ENCODE data around the gene CCT2. TPM values are rescaled to one million over a fixed set of nuclear protein-coding genes. Genes with fewer than 3 reads are reported as not detected.
"Not testable (repeated sequence)": the region's sequence is repeated elsewhere in the genome, so short reads cannot be mapped to it uniquely, and the experiment has no call there.

The CCT2 gene
- polyA plus RNA-seq, 1 donor: 164 TPM

- no peak for DNase-seq
- Histone ChIP-seq H3K4me1 (ENCODE audit: control insufficient read depth, insufficient read depth, low read length) (no peaks in the 10 kb centered on the region), H3K27me3 (ENCODE audit: control insufficient read depth, insufficient read depth, low read length) (no peaks in the 10 kb centered on the region), H3K9me3 (ENCODE audit: control insufficient read depth, low read depth, low read length) (no peaks in the 10 kb centered on the region), H3K27ac (ENCODE audit: low read length) (no peak overlapping the region), H3K36me3 (ENCODE audit: control insufficient read depth, insufficient read depth, low read length) (peaks cover 8% of the 10 kb centered on the region), H3K4me3 (ENCODE audit: low read length) (no peak overlapping the region)
- WGBS (ENCODE audit: insufficient coverage, low lambda C conversion rate): 100% methylated on average over 1 of the region's 1 CpG
Observed at GRCh38 chr12:69580074-69580473, 5.2 kb upstream of the CCT2 start.

DNA sequence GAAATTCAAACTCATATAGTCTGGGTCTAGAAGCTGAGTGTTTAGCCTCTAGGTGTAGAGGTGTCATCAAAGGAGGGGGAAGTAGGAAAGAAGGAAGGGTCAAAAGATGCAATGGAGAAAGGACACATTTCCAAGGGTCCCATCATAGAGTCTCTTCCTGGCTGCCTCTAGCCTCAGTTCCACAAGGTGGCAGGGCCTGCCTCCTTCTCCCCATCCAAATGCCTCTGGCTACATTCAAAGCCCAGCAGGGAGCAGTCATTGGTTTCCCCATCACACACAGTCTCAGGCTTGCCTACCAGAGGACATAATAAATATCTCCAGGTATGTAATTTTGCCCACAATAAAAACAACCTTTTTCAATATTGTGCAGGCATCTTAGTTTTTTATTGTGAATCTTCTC lies 2.1 kb upstream of the CCT2 start:
- H3K9me3 ChIP-seq (ENCODE audit: control insufficient read depth, low read depth, low read length): no peaks in the 10 kb centered on the region
- H3K4me1 ChIP-seq (ENCODE audit: control insufficient read depth, insufficient read depth, low read length): no peaks in the 10 kb centered on the region
- peaks cover 15% of the 10 kb centered on the region for H3K36me3 ChIP-seq (ENCODE audit: control insufficient read depth, insufficient read depth, low read length)
- no peak for DNase-seq
- H3K27ac ChIP-seq (ENCODE audit: low read length): no peak overlapping the region
- no peak overlapping the region for H3K4me3 ChIP-seq (ENCODE audit: low read length)
- H3K27me3 ChIP-seq (ENCODE audit: control insufficient read depth, insufficient read depth, low read length): no peaks in the 10 kb centered on the region

- 67% methylated on average over 2 of the region's 4 CpGs for WGBS (ENCODE audit: insufficient coverage, low lambda C conversion rate)
- no peaks in the 10 kb centered on the region for H3K9me3 ChIP-seq (ENCODE audit: control insufficient read depth, low read depth, low read length)
- H3K27me3 ChIP-seq (ENCODE audit: control insufficient read depth, insufficient read depth, low read length): no peaks in the 10 kb centered on the region
- H3K36me3 ChIP-seq (ENCODE audit: control insufficient read depth, insufficient read depth, low read length): peaks cover 57% of the 10 kb centered on the region
- no peak overlapping the region for H3K4me3 ChIP-seq (ENCODE audit: low read length)
- H3K4me1 ChIP-seq (ENCODE audit: control insufficient read depth, insufficient read depth, low read length): no peaks in the 10 kb centered on the region
- peak in 1 of 2 donors; percentile 8 for DNase-seq
- H3K27ac ChIP-seq (ENCODE audit: low read length): no peak overlapping the region
Observed at GRCh38 chr12:69588527-69588926, 3.3 kb downstream of the CCT2 start.

DNA sequence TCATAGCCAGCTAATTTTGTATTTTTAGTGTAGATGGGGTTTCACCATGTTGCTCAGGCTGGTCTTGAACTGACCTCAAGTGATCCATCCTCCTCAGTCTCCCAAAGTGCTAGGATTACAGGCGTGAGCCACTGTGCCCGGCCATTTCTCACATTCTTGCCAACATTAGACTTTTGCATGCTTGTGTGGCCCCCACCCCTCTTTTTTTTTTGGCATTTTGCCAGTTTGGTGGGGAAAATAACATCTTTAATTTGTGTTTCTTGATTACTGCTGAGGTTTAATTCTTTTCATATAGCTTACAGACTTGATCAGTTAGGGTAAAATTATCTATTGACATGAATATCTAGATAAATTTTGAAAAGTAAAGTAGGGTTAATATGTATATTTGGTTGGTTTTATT lies 3.8 kb downstream of the CCT2 start:
- Histone ChIP-seq H3K9me3 (ENCODE audit: control insufficient read depth, low read depth, low read length) (no peaks in the 10 kb centered on the region), H3K27me3 (ENCODE audit: control insufficient read depth, insufficient read depth, low read length) (no peaks in the 10 kb centered on the region), H3K36me3 (ENCODE audit: control insufficient read depth, insufficient read depth, low read length) (peaks cover 61% of the 10 kb centered on the region), H3K4me3 (ENCODE audit: low read length) (no peak overlapping the region), H3K27ac (ENCODE audit: low read length) (no peak overlapping the region), H3K4me1 (ENCODE audit: control insufficient read depth, insufficient read depth, low read length) (no peaks in the 10 kb centered on the region)
- WGBS (ENCODE audit: insufficient coverage, low lambda C conversion rate): no CpG with 5 or more reads among the region's 2 CpGs
- no peak for DNase-seq

DNA sequence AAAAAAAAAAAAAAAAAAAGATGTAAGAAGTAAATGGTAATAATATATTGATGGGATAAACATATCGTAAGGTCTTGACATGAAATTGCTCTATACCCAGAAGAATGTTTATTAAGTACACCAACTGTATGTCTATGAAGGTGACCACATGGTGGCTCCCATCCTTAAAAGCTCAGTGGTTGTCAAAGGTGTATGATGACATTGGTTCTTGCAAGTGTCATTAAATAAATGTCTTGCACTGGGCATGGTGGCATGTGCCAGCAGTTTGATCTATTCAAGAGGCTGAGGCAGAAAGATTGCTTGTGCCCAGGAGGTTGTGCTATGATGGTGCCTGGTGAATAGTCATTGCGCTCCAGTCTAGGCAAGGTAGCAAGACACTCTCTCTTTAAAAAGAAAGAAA lies 10.4 kb downstream of the CCT2 start:
- H3K4me3 ChIP-seq (ENCODE audit: low read length): no peak overlapping the region
- H3K36me3 ChIP-seq (ENCODE audit: control insufficient read depth, insufficient read depth, low read length): peaks cover 70% of the 10 kb centered on the region
- DNase-seq: no peak
- peaks cover 4% of the 10 kb centered on the region for H3K4me1 ChIP-seq (ENCODE audit: control insufficient read depth, insufficient read depth, low read length)
- no peaks in the 10 kb centered on the region for H3K27me3 ChIP-seq (ENCODE audit: control insufficient read depth, insufficient read depth, low read length)
- no peaks in the 10 kb centered on the region for H3K9me3 ChIP-seq (ENCODE audit: control insufficient read depth, low read depth, low read length)
- 90% methylated on average over 2 of the region's 2 CpGs for WGBS (ENCODE audit: insufficient coverage, low lambda C conversion rate)
- no peak overlapping the region for H3K27ac ChIP-seq (ENCODE audit: low read length)

- peaks cover 70% of the 10 kb centered on the region for H3K36me3 ChIP-seq (ENCODE audit: control insufficient read depth, insufficient read depth, low read length)
- WGBS (ENCODE audit: insufficient coverage, low lambda C conversion rate): 29% methylated on average over 1 of the region's 4 CpGs
- H3K9me3 ChIP-seq (ENCODE audit: control insufficient read depth, low read depth, low read length): no peaks in the 10 kb centered on the region
- no peaks in the 10 kb centered on the region for H3K27me3 ChIP-seq (ENCODE audit: control insufficient read depth, insufficient read depth, low read length)
- DNase-seq: peak in 1 of 2 donors; percentile 42
- peaks cover 4% of the 10 kb centered on the region for H3K4me1 ChIP-seq (ENCODE audit: control insufficient read depth, insufficient read depth, low read length)
- H3K4me3 ChIP-seq (ENCODE audit: low read length): no peak overlapping the region
- H3K27ac ChIP-seq (ENCODE audit: low read length): no peak overlapping the region
Observed at GRCh38 chr12:69598174-69598753, 13.0 kb downstream of the CCT2 start.

DNA sequence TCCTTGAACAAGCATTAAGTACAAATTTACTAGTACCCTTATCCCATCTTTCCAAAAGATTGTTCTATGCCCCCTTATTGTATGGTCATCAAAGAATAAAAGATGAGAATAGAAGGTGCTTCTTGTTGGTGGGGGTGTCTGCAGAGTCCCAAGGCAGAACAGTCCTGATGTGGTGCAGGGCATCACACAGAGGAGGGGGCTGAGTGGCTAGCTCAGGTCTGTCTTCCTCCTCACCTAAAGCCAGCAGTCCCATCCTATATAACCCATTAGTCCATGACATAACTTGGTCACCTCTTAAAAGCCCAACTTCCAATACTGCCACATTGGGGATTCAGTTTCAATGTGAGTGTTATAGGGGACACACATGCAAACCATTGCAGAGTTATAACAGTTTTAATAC lies 15.5 kb downstream of the CCT2 start:
- H3K36me3 ChIP-seq (ENCODE audit: control insufficient read depth, insufficient read depth, low read length): peaks cover 56% of the 10 kb centered on the region
- DNase-seq: no peak
- no peaks in the 10 kb centered on the region for H3K9me3 ChIP-seq (ENCODE audit: control insufficient read depth, low read depth, low read length)

GRCh38 chr12:69601962-69602685 lies 16.9 kb downstream of the CCT2 start:
- H3K27me3 ChIP-seq (ENCODE audit: control insufficient read depth, insufficient read depth, low read length): no peaks in the 10 kb centered on the region
- WGBS (ENCODE audit: insufficient coverage, low lambda C conversion rate): no CpG with 5 or more reads among the region's 6 CpGs
- no peak overlapping the region for H3K27ac ChIP-seq (ENCODE audit: low read length)
- no peaks in the 10 kb centered on the region for H3K9me3 ChIP-seq (ENCODE audit: control insufficient read depth, low read depth, low read length)
- H3K4me3 ChIP-seq (ENCODE audit: low read length): no peak overlapping the region
- H3K36me3 ChIP-seq (ENCODE audit: control insufficient read depth, insufficient read depth, low read length): peaks cover 55% of the 10 kb centered on the region
- H3K4me1 ChIP-seq (ENCODE audit: control insufficient read depth, insufficient read depth, low read length): peaks cover 4% of the 10 kb centered on the region
- DNase-seq: no peak

More for the DNA sequence above, 15.5 kb downstream of the CCT2 start:
- H3K27ac ChIP-seq (ENCODE audit: low read length): no peak overlapping the region
- no peaks in the 10 kb centered on the region for H3K27me3 ChIP-seq (ENCODE audit: control insufficient read depth, insufficient read depth, low read length)
- no peak overlapping the region for H3K4me3 ChIP-seq (ENCODE audit: low read length)
- peaks cover 4% of the 10 kb centered on the region for H3K4me1 ChIP-seq (ENCODE audit: control insufficient read depth, insufficient read depth, low read length)

DNA sequence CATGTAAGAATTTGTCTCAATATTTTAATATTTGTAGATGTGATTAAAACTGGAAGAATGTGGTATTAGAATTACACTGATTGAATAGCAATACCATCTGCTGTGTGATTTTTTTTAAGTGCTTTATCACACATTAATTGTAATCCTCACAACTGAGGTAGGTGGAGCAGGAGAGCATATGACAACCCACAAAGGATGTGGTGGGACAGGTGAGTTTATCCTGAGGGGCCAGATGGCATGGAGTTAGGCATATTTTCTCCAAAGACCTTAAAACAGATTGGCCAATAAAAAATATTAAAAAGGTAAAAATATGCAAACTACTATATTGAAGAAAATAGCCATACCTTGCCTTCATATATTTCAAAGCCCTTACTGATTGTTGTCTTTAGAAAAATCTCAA lies 17.7 kb downstream of the CCT2 start:
- no peak for DNase-seq
- Histone ChIP-seq H3K9me3 (ENCODE audit: control insufficient read depth, low read depth, low read length) (no peaks in the 10 kb centered on the region), H3K27ac (ENCODE audit: low read length) (no peak overlapping the region), H3K27me3 (ENCODE audit: control insufficient read depth, insufficient read depth, low read length) (no peaks in the 10 kb centered on the region), H3K36me3 (ENCODE audit: control insufficient read depth, insufficient read depth, low read length) (peaks cover 48% of the 10 kb centered on the region), H3K4me3 (ENCODE audit: low read length) (no peak overlapping the region), H3K4me1 (ENCODE audit: control insufficient read depth, insufficient read depth, low read length) (peaks cover 4% of the 10 kb centered on the region)

GRCh38 chr12:69603556-69603955 lies 18.3 kb downstream of the CCT2 start:
- H3K9me3 ChIP-seq (ENCODE audit: control insufficient read depth, low read depth, low read length); H3K4me1 ChIP-seq (ENCODE audit: control insufficient read depth, insufficient read depth, low read length); DNase-seq; H3K4me3 ChIP-seq (ENCODE audit: low read length); H3K27me3 ChIP-seq (ENCODE audit: control insufficient read depth, insufficient read depth, low read length); H3K27ac ChIP-seq (ENCODE audit: low read length): not testable (repeated sequence)
- peaks cover 43% of the 10 kb centered on the region for H3K36me3 ChIP-seq (ENCODE audit: control insufficient read depth, insufficient read depth, low read length)
- 100% methylated on average over 2 of the region's 6 CpGs for WGBS (ENCODE audit: insufficient coverage, low lambda C conversion rate)

- H3K9me3 ChIP-seq (ENCODE audit: control insufficient read depth, low read depth, low read length); H3K27me3 ChIP-seq (ENCODE audit: control insufficient read depth, insufficient read depth, low read length); H3K27ac ChIP-seq (ENCODE audit: low read length); DNase-seq; H3K4me3 ChIP-seq (ENCODE audit: low read length); H3K4me1 ChIP-seq (ENCODE audit: control insufficient read depth, insufficient read depth, low read length): not testable (repeated sequence)
- WGBS (ENCODE audit: insufficient coverage, low lambda C conversion rate): no CpG with 5 or more reads among the region's 3 CpGs
- peaks cover 36% of the 10 kb centered on the region for H3K36me3 ChIP-seq (ENCODE audit: control insufficient read depth, insufficient read depth, low read length)
Observed at GRCh38 chr12:69604275-69604674, 19.0 kb downstream of the CCT2 start.

Data from large intestine (tissue), 3 donors.